Memory B cell (primary cell): ENCODE data around the gene IFT57.

Experiments
- ATAC-seq: fragments of 150-1000 bp; cut with Tn5 transposase; 2 replicates; pipeline ENCODE4 v1.10.0; 2021; ENCODE audit warnings: low read depth, mild to moderate bottlenecking, moderate library complexity
- DNase-seq, 2 donors: peaks; one replicate each; pipeline ENCODE4 v3.0.0; 2022; ENCODE audit warnings: low spot score in 2 of 2
- H3K27ac Mint-ChIP-seq: one replicate; pipeline ENCODE4 v1.8.0; 2022; ENCODE audit warnings: mild to moderate bottlenecking, moderate library complexity, mixed read lengths
- H3K27me3 Mint-ChIP-seq: one replicate; pipeline ENCODE4 v1.8.0; 2022; ENCODE audit warnings: mixed read lengths
- H3K36me3 Mint-ChIP-seq: one replicate; pipeline ENCODE4 v1.8.0; 2022; ENCODE audit warnings: mild to moderate bottlenecking, mixed read lengths
- H3K4me1 Mint-ChIP-seq: one replicate; pipeline ENCODE4 v1.8.0; 2022; ENCODE audit warnings: mixed read lengths
- H3K4me3 Mint-ChIP-seq: one replicate; pipeline ENCODE4 v1.8.0; 2022; ENCODE audit warnings: mild to moderate bottlenecking, moderate library complexity, mixed read lengths
- H3K9me3 Mint-ChIP-seq: one replicate; pipeline ENCODE4 v1.8.0; 2022; ENCODE audit warnings: mixed read lengths

IFT57 gene

GRCh38 chr3:108136561-108137459 is 85.4 kb downstream of the IFT57 start:
- ATAC-seq (peak; percentile 42), DNase-seq (no peak)
- peaks cover 52% of the 10 kb centered on the region for H3K4me1 Mint-ChIP-seq
- H3K9me3 Mint-ChIP-seq, result no peaks in the 10 kb centered on the region
- H3K36me3 Mint-ChIP-seq, result peaks cover 32% of the 10 kb centered on the region
- peak overlapping the region; percentile 100 for H3K27ac Mint-ChIP-seq
- peak overlapping the region; percentile 46 for H3K4me3 Mint-ChIP-seq
- no peaks in the 10 kb centered on the region for H3K27me3 Mint-ChIP-seq

GRCh38 chr3:108134555-108134880 is 87.7 kb downstream of the IFT57 start:
- H3K4me3 Mint-ChIP-seq, result peak overlapping the region; percentile 55
- H3K36me3 Mint-ChIP-seq, result peaks cover 25% of the 10 kb centered on the region
- H3K9me3 Mint-ChIP-seq, result no peaks in the 10 kb centered on the region
- DNase-seq, result no peak
- peak; percentile 47 for ATAC-seq
- peaks cover 61% of the 10 kb centered on the region for H3K4me1 Mint-ChIP-seq
- H3K27ac Mint-ChIP-seq, result peak overlapping the region; percentile 100
- H3K27me3 Mint-ChIP-seq, result no peaks in the 10 kb centered on the region

- Mint-ChIP-seq H3K4me1 (peaks cover 65% of the 10 kb centered on the region), H3K9me3 (no peaks in the 10 kb centered on the region), H3K27ac (peak overlapping the region; percentile 100), H3K36me3 (peaks cover 24% of the 10 kb centered on the region), H3K4me3 (peak overlapping the region; percentile 55), H3K27me3 (no peaks in the 10 kb centered on the region)
- ATAC-seq (peak; percentile 23), DNase-seq (no peak)
Observed at GRCh38 chr3:108133858-108134554, 88.2 kb downstream of the IFT57 start.

GRCh38 chr3:108133048-108133369 is 89.2 kb downstream of the IFT57 start:
- no peak for ATAC-seq
- H3K27ac Mint-ChIP-seq, result peak overlapping the region; percentile 100
- peaks cover 32% of the 10 kb centered on the region for H3K36me3 Mint-ChIP-seq
- H3K4me3 Mint-ChIP-seq, result peak overlapping the region; percentile 74
- no peaks in the 10 kb centered on the region for H3K27me3 Mint-ChIP-seq
- DNase-seq, result no peak
- H3K9me3 Mint-ChIP-seq, result no peaks in the 10 kb centered on the region
- peaks cover 75% of the 10 kb centered on the region for H3K4me1 Mint-ChIP-seq

GRCh38 chr3:108131475-108132134 is 90.6 kb downstream of the IFT57 start:
- H3K4me3 Mint-ChIP-seq, result peak overlapping the region; percentile 74

GRCh38 chr3:108130701-108131474 is 91.3 kb downstream of the IFT57 start:
- Mint-ChIP-seq H3K36me3 (peaks cover 21% of the 10 kb centered on the region), H3K27me3 (no peaks in the 10 kb centered on the region), H3K4me3 (peak overlapping the region; percentile 74), H3K4me1 (peaks cover 68% of the 10 kb centered on the region), H3K9me3 (peaks cover 2% of the 10 kb centered on the region), H3K27ac (peak overlapping the region; percentile 100)
- no peak for ATAC-seq
- DNase-seq, result no peak

More at GRCh38 chr3:108131475-108132134, 90.6 kb downstream of the IFT57 start:
- H3K4me1 Mint-ChIP-seq, result peaks cover 69% of the 10 kb centered on the region
- H3K27ac Mint-ChIP-seq, result peak overlapping the region; percentile 100
- H3K36me3 Mint-ChIP-seq, result peaks cover 27% of the 10 kb centered on the region
- peak; percentile 50 for ATAC-seq
- no peak for DNase-seq
- no peaks in the 10 kb centered on the region for H3K27me3 Mint-ChIP-seq
- H3K9me3 Mint-ChIP-seq, result peaks cover 2% of the 10 kb centered on the region

- Mint-ChIP-seq H3K4me3 (peak overlapping the region; percentile 53), H3K27me3 (no peaks in the 10 kb centered on the region), H3K9me3 (peaks cover 2% of the 10 kb centered on the region), H3K27ac (peak overlapping the region; percentile 100), H3K36me3 (peaks cover 15% of the 10 kb centered on the region), H3K4me1 (peaks cover 71% of the 10 kb centered on the region)
- peak; percentile 9 for ATAC-seq
- no peak for DNase-seq
Observed at GRCh38 chr3:108130236-108130635, 92.0 kb downstream of the IFT57 start.

- H3K27me3 Mint-ChIP-seq, result no peaks in the 10 kb centered on the region
- H3K27ac Mint-ChIP-seq, result peak overlapping the region; percentile 100
- ATAC-seq, result no peak
- DNase-seq, result no peak
- peaks cover 68% of the 10 kb centered on the region for H3K4me1 Mint-ChIP-seq
- H3K9me3 Mint-ChIP-seq, result peaks cover 2% of the 10 kb centered on the region
- H3K36me3 Mint-ChIP-seq, result peaks cover 15% of the 10 kb centered on the region
- peak overlapping the region; percentile 84 for H3K4me3 Mint-ChIP-seq
Observed at GRCh38 chr3:108127301-108127988, 94.8 kb downstream of the IFT57 start.

- no peaks in the 10 kb centered on the region for H3K27me3 Mint-ChIP-seq
- H3K4me1 Mint-ChIP-seq, result peaks cover 66% of the 10 kb centered on the region
- DNase-seq (no peak), ATAC-seq (no peak)
- peak overlapping the region; percentile 100 for H3K27ac Mint-ChIP-seq
- H3K4me3 Mint-ChIP-seq, result peak overlapping the region; percentile 87
- peaks cover 2% of the 10 kb centered on the region for H3K9me3 Mint-ChIP-seq
- H3K36me3 Mint-ChIP-seq, result peaks cover 15% of the 10 kb centered on the region
Observed at GRCh38 chr3:108126348-108126747, 95.9 kb downstream of the IFT57 start.

- peak; percentile 79 to 89 for DNase-seq
- Mint-ChIP-seq H3K36me3 (peaks cover 15% of the 10 kb centered on the region), H3K27me3 (no peaks in the 10 kb centered on the region)
Observed at GRCh38 chr3:108125550-108126071, 96.6 kb downstream of the IFT57 start.

GRCh38 chr3:108125153-108125543 is 97.1 kb downstream of the IFT57 start:
- Mint-ChIP-seq H3K9me3 (peaks cover 2% of the 10 kb centered on the region), H3K27me3 (no peaks in the 10 kb centered on the region), H3K4me3 (peak overlapping the region; percentile 87), H3K4me1 (peaks cover 59% of the 10 kb centered on the region), H3K27ac (peak overlapping the region; percentile 100), H3K36me3 (peaks cover 15% of the 10 kb centered on the region)
- no peak for DNase-seq
- ATAC-seq, result peak; percentile 0

More at GRCh38 chr3:108125550-108126071, 96.6 kb downstream of the IFT57 start:
- peak; percentile 73 for ATAC-seq
- peaks cover 59% of the 10 kb centered on the region for H3K4me1 Mint-ChIP-seq
- peaks cover 2% of the 10 kb centered on the region for H3K9me3 Mint-ChIP-seq
- H3K4me3 Mint-ChIP-seq, result peak overlapping the region; percentile 87
- H3K27ac Mint-ChIP-seq, result peak overlapping the region; percentile 100

- peak; percentile 66 to 87 for DNase-seq
Observed at GRCh38 chr3:108124337-108125152, 97.7 kb downstream of the IFT57 start.

More at GRCh38 chr3:108124337-108125152, 97.7 kb downstream of the IFT57 start:
- peak overlapping the region; percentile 87 for H3K4me3 Mint-ChIP-seq
- H3K27me3 Mint-ChIP-seq, result no peaks in the 10 kb centered on the region
- peak; percentile 65 for ATAC-seq
- peaks cover 54% of the 10 kb centered on the region for H3K4me1 Mint-ChIP-seq
- peak overlapping the region; percentile 100 for H3K27ac Mint-ChIP-seq
- H3K36me3 Mint-ChIP-seq, result peaks cover 15% of the 10 kb centered on the region
- peaks cover 2% of the 10 kb centered on the region for H3K9me3 Mint-ChIP-seq
